ENCODE measurements around the gene DDX21.
"Not testable (repeated sequence)": the region's sequence is repeated elsewhere in the genome, so short reads cannot be mapped to it uniquely, and the experiment has no call there.

DDX21 gene

GRCh38 chr10:68988530-68989316 is 32.8 kb downstream of the DDX21 start, which contains the start of gene KIFBP:
KIFBP (plus strand) TSS chr10:68988803; CDS start chr10:68988833, 30 bp downstream.
- peak; percentile 98 for DNase-seq (ENCODE audit: low read depth, low spot score)

- no peak for DNase-seq (ENCODE audit: low read depth, low spot score)
These were observed 33.5 kb downstream of the DDX21 start for GRCh38 chr10:68989317-68989990.

- no peak for DNase-seq (ENCODE audit: low read depth, low spot score)
These were observed 36.9 kb downstream of the DDX21 start for GRCh38 chr10:68992636-68993440.

- no peak for DNase-seq (ENCODE audit: low read depth, low spot score)
These were observed 41.2 kb downstream of the DDX21 start for GRCh38 chr10:68997211-68997610.

- DNase-seq (ENCODE audit: low read depth, low spot score): no peak
These were observed 48.9 kb downstream of the DDX21 start for GRCh38 chr10:69004821-69005220.

- no peak for DNase-seq (ENCODE audit: low read depth, low spot score)
These were observed 49.9 kb downstream of the DDX21 start for GRCh38 chr10:69005704-69006485.

- no peak for DNase-seq (ENCODE audit: low read depth, low spot score)
These were observed 51.3 kb downstream of the DDX21 start for GRCh38 chr10:69007260-69007659.

GRCh38 chr10:69009360-69009759 is 53.4 kb downstream of the DDX21 start:
- DNase-seq (ENCODE audit: low read depth, low spot score): no peak

GRCh38 chr10:69010151-69010640 is 54.2 kb downstream of the DDX21 start:
- no peak for DNase-seq (ENCODE audit: low read depth, low spot score)

GRCh38 chr10:69012778-69013177 is 56.8 kb downstream of the DDX21 start:
- DNase-seq (ENCODE audit: low read depth, low spot score): not testable (repeated sequence)

GRCh38 chr10:69014171-69014570 is 58.2 kb downstream of the DDX21 start:
- no peak for DNase-seq (ENCODE audit: low read depth, low spot score)

GRCh38 chr10:69018613-69019012 is 62.6 kb downstream of the DDX21 start:
- DNase-seq (ENCODE audit: low read depth, low spot score): no peak

GRCh38 chr10:69022611-69023010 is 66.6 kb downstream of the DDX21 start:
- no peak for DNase-seq (ENCODE audit: low read depth, low spot score)

GRCh38 chr10:69025370-69025896 is 69.5 kb downstream of the DDX21 start:
- DNase-seq (ENCODE audit: low read depth, low spot score): no peak

- no peak for DNase-seq (ENCODE audit: low read depth, low spot score)
These were observed 77.3 kb downstream of the DDX21 start for GRCh38 chr10:69033256-69033655.

All from ELF-1 (cell line).